Retinal pigment epithelial cell (primary cell): ENCODE measurements around the gene MSANTD3.
"Not testable (repeated sequence)": the region's sequence is repeated elsewhere in the genome, so short reads cannot be mapped to it uniquely, and the experiment has no call there.

Experiments used
- DNase-seq: peaks from one replicate; pipeline ENCODE4 v3.0.0-alpha.2; 2010; ENCODE audit warnings: low read depth
- H3K4me3 ChIP-seq: 2 replicates; pipeline ENCODE4 v1.5.1; 2011; ENCODE audit warnings: mild to moderate bottlenecking, low read length, control low read depth, moderate library complexity
- TF ChIP-seq, protein P1 (sequence below): conservative IDR thresholded peaks from 2 replicates; pipeline ENCODE4 v1.5.1; 2011; ENCODE audit warnings: low read depth, low read length, control low read depth, inconsistent platforms

MSANTD3 gene, protein sequence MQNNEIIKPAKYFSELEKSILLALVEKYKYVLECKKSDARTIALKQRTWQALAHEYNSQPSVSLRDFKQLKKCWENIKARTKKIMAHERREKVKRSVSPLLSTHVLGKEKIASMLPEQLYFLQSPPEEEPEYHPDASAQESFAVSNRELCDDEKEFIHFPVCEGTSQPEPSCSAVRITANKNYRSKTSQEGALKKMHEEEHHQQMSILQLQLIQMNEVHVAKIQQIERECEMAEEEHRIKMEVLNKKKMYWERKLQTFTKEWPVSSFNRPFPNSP

DNA sequence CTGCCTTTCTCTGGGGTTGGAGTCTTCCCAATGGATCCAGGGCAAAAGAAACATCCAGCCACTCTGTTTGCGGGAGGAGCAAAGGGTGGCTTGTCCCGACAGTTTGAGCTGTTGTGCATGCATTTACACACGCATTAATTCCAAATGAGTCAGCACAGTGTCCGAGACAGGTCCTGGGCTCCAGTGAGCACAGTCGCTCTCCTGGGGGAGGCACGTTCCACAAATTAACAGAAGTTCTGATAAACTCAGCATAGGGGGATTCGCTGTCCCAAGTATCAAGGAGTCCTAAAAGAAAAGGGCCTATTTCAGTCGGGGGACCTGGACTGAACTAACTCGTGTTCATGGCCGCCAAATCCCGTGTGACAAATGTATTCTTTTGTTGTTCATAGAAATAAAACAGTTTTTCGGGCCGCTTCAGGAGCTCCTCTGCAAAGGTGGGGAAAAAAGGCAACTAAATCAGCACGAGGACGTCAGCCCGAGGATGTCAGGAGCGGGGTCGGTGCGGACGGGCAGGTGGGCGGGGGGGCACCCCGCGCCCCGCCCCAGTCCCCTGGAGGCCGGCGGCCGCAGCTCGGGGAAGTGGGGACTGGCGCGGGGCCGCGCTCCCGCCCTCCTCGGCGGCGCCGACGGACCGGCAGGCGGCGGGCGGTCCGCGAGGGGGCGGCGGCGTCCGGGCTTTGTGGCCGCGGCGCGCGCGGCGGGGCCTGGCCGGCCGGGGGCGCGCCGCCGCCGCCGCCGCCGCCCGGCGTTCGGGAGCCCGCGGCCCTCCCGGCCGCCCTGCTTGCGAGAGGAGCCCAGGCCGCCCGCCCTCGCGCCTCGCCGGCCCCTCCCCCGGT is at the start of gene MSANTD3:
TSS of gene MSANTD3 (plus strand) at position 614 of the 836 bp plus-strand sequence. CDS start 14,796 bp downstream, outside the sequence.
- peak within 1 kb of the TSS; percentile 81 for H3K4me3 ChIP-seq
- no peak for DNase-seq
- TF ChIP-seq, protein P1, sequence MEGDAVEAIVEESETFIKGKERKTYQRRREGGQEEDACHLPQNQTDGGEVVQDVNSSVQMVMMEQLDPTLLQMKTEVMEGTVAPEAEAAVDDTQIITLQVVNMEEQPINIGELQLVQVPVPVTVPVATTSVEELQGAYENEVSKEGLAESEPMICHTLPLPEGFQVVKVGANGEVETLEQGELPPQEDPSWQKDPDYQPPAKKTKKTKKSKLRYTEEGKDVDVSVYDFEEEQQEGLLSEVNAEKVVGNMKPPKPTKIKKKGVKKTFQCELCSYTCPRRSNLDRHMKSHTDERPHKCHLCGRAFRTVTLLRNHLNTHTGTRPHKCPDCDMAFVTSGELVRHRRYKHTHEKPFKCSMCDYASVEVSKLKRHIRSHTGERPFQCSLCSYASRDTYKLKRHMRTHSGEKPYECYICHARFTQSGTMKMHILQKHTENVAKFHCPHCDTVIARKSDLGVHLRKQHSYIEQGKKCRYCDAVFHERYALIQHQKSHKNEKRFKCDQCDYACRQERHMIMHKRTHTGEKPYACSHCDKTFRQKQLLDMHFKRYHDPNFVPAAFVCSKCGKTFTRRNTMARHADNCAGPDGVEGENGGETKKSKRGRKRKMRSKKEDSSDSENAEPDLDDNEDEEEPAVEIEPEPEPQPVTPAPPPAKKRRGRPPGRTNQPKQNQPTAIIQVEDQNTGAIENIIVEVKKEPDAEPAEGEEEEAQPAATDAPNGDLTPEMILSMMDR = no peak

DNA sequence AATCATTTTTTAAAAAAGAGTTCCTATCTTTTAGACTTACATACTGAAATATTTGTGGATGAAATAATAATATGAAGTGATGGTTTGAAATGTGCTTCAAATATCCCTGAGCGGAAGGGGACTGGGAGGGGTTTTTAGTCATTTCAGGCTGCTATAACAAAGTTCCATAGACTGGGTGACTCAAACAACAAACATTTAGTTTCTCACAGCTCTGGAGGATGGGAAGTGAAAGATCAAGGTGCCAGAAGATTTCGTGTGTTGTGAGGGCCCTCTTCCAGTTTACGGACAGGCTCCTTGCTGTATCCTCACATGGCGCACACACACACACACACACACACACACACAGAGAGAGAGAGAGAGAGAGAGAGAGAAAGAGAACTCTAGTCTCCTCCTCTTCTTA is 47.1 kb upstream of the MSANTD3 start:
- TF ChIP-seq, protein P1 = no peak
- peak; percentile 31 for DNase-seq
- no peak overlapping the region for H3K4me3 ChIP-seq

DNA sequence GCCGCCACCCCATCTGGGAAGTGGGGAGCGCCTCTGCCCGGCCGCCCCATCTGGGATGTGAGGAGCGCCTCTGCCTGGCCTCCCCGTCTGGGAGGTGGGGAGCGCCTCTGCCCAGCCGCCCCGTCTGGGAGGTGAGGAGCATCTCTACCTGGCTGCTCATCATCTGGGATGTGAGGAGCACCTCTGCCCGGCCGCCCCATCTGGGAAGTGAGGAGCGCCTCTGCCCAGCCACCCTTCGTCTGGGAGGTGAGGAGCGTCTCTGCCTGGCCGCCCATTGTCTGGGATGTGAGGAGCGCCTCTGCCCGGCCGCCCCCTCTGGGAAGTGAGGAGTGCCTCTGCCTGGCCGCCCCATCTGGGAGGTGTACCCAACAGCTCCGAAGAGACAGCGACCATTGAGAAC is 34.0 kb upstream of the MSANTD3 start:
- H3K4me3 ChIP-seq, DNase-seq: not testable (repeated sequence)

DNA sequence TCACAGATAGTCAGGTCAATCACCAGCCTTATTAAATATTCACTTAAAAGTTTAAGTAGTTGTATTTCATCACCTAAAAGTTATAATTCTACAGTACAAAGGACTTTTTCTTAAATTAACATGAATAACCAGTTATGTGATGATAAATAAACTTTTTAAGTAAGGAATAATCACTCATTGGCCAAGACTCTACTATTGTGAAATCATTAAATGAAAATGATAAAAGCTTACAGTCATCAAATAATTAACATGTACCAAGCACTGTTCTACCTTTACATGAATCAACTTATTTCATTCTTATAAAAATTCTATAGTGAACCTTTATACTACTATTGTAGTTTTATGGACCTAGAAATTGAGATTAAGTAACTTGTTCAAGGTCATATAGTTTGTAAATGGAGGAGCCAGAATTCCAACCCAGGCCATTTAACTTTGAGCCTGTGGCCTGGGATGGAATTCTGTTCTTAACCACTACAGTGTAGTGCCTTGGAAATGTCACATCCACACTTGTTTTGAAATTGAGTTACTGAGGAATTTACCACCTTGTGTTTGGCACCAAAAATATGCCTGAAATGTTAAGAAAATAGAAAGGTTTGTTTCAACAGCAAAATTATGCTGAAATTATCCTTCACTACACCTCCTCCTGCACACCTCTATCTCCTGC is 32.8 kb upstream of the MSANTD3 start:
- no peak overlapping the region for H3K4me3 ChIP-seq
- TF ChIP-seq, protein P1 = no peak
- DNase-seq = no peak

DNA sequence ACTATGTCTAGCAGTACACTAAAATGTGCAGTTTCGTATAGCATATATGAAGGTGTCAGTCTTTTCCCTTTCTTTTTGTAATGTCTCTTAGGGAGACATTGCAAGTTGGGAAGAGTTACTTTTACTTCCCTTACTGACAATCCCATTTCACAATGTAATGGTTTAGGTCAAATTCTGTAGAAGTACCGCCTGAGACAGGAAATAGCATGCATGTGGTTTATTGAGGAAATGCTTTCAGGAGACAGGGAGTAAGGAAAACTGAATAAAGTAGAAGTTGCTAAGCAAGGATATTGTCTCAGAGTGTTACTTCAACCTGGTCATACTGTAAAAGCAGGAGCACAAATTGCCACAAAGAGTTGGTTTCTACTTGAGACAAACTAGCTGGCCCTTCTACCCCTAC is 32.1 kb upstream of the MSANTD3 start:
- TF ChIP-seq, protein P1 = no peak
- no peak for DNase-seq
- no peak overlapping the region for H3K4me3 ChIP-seq

DNA sequence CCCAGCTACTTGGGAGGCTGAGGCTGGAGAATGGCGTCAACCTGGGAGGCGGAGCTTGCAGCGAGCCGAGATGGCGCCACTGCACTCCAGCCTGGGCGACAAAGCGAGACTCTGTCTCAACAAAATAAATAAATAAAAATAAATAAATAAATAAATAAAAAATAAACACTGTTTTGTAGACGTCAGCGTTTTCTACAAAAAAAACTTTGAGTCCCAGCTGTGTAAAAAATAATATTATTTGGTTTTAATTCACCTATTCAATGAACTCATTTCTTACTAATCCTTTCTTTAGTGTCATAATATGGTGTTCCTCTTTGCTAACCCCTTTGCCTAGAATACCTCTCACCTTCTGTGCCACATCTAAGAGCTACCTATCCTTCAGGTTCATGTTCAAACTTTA is 30.2 kb upstream of the MSANTD3 start:
- H3K4me3 ChIP-seq = no peak overlapping the region
- DNase-seq = no peak
- TF ChIP-seq, protein P1 = no peak

DNA sequence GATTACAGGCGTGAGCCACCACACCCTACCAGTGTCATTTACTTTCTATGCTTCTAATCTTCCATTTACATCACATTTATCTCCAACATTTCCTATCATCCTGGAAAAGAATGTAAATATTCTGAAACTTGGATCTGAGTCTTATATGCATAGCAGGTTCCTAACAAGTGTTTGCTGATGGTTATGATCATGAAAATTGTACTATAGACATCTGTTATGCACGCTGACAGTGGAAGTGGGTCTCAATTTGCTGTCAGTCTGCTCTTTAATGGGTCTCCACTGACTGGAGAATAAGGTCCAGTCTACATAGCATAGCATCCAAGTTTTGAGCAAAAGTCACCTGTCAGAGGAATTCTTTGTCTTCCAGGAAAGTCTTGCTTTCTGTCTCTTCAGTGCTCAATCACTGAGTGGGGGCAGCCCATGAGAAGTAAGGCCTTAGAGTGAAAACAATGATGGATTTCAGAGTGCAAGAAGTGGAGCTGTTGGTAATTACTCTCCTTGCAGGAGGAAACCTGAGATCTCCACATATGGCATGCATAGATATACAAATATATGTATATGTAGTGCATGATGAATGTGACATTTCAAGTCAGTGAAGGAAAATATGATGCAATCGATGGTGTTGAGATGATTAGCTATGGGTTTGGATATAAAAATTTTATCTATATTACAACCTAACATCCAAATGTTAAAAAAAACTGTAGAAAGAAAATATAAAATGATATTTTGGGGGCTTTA is 29.2 kb upstream of the MSANTD3 start:
- TF ChIP-seq, protein P1 = no peak
- DNase-seq = no peak
- H3K4me3 ChIP-seq = no peak overlapping the region
